Testis (tissue), 2 donors: Measurements from ENCODE around the gene CRAT.

Experiments
- POLR2A ChIP-seq: fragments of 450-650 bp; IDR thresholded peaks from one replicate; pipeline ENCODE4 v1.6.1; 2017; ENCODE audit warnings: antibody characterized with exemption, mild to moderate bottlenecking, moderate library complexity
- TF ChIP-seq, protein P1 (sequence below), 3 experiments: fragments of 450-650 bp in 2 of 3; fragments of 200-600 bp in 1 of 3; sonication (generic) in 1 of 3; IDR thresholded peaks; one replicate each; pipeline ENCODE4 v1.5.1; 2016 to 2019; ENCODE audit warnings: antibody characterized with exemption in 3 of 3, mild to moderate bottlenecking in 2 of 3, moderate library complexity in 1 of 3

DNA sequence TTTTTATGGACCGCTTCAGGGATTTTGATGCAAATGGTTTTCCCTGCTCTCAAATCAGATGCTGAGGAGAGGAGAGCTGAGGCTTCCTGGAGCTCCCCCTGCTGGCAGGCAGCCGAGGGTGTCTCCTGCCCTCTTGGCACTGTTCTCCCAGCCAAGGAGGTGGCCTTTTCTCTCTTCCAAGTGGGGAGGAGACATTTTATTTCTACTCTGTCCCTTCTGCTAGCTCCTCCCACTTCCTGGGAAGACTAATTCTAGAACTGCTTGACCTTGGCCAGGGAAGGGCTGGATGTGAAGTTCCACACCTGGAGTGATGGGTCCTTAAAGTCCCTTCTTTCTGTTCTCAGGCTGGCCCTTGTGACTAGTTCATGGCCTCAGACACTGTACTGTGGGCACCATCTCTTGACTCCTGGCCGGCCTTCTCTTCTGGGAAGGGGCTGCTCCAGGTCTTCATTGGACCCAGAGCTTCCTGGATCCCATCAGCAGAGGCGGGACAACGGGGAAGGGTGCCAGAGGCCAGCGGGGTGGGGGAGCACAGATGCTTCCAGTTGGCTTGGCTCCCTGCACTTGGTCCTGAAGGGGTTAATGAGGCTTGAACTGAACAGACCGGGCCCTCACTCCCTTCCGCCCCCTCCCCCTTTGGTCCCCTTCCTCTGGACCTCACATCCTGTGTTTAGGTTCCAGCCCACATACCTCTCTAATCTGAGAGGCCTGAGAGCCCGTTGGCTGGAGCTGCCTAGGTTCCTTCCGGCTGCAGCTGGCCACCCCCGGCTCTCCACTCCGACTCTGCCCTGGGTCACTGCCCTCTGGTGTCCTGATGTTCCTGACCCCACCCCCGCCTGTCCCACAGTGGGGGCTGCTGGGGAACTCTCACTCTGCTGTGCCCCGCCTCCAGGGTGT lies 32.7 kb upstream of the CRAT start:
- TF ChIP-seq, protein P1, sequence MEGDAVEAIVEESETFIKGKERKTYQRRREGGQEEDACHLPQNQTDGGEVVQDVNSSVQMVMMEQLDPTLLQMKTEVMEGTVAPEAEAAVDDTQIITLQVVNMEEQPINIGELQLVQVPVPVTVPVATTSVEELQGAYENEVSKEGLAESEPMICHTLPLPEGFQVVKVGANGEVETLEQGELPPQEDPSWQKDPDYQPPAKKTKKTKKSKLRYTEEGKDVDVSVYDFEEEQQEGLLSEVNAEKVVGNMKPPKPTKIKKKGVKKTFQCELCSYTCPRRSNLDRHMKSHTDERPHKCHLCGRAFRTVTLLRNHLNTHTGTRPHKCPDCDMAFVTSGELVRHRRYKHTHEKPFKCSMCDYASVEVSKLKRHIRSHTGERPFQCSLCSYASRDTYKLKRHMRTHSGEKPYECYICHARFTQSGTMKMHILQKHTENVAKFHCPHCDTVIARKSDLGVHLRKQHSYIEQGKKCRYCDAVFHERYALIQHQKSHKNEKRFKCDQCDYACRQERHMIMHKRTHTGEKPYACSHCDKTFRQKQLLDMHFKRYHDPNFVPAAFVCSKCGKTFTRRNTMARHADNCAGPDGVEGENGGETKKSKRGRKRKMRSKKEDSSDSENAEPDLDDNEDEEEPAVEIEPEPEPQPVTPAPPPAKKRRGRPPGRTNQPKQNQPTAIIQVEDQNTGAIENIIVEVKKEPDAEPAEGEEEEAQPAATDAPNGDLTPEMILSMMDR (IDR thresholded peaks at IDR 0.05) = peak; percentile 76 to 81 (median 79)
- TF ChIP-seq POLR2A = no peak
